HG03159 (cell line): ENCODE results near the gene WWOX.

Source experiments
- ATAC-seq: cut with Tn5 transposase; IDR thresholded peaks from one replicate; pipeline ENCODE4 v1.9.1; 2021; ENCODE audit warnings: mild to moderate bottlenecking, moderate library complexity; ENCODE audit not compliant: unreplicated experiment

Gene WWOX

GRCh38 chr16:78455861-78456260 is 356.4 kb downstream of the WWOX start:
- no peak for ATAC-seq

- ATAC-seq = no peak
Observed at GRCh38 chr16:78458588-78458987, 359.1 kb downstream of the WWOX start.

GRCh38 chr16:78460428-78460827 is 361.0 kb downstream of the WWOX start:
- ATAC-seq = no peak

DNA sequence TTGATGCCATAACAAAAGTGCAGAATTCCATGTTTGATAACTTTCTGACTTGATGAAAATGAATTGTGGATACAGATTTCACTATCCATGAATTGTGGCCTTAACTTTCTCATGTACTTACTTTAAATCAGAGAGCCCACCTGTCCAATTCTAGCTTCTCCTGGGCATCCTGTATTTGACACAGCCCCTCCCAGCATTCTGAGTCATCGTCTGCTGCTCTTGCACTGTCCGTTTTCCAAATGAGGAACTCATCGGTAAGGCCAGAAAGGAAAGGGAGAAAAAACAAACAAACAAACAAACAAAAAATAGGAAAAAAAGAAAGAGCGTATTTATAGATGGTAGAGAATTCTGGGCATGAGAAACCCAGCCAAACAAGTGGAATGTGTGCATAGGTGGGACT is 361.6 kb downstream of the WWOX start:
- no peak for ATAC-seq

DNA sequence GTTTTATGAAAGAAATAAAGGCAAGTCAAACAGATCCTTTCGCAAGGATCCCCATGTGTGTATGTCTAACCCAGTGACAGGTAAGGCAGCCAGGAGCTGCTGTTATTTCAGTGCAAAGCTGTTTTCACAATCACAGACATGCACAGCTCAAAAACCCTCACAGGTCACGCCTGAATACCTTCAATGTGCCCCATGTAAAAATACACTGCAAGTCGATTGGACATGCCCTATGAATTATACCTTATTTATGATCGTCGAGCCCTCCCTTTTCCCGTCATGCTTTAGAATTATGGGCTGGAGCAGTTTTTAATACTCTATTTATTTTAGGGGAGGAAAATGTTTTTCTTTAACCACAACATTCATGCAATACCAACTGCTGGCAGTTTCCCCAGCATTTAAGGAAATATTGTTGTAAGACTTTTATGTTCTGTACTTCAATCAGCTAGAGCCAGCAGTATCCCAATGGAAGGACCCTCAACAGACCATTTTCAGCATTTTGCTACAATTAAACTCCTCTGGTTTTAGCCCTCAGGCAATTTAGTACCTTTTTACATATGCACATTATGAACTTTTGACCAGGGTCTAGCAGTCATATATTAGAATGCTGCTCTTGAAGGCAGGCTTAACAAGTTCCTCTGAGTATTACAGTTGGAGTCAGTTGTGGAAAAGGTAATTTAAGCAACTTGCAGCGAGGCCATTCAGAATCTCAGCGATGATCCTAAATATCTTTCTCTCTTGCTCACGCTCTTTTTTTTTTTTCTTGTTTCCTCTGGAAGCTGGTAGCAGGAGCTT is 362.2 kb downstream of the WWOX start:
- ATAC-seq = no peak

GRCh38 chr16:78462288-78463208 is 363.1 kb downstream of the WWOX start:
- no peak for ATAC-seq

GRCh38 chr16:78463591-78463990 is 364.1 kb downstream of the WWOX start:
- no peak for ATAC-seq

DNA sequence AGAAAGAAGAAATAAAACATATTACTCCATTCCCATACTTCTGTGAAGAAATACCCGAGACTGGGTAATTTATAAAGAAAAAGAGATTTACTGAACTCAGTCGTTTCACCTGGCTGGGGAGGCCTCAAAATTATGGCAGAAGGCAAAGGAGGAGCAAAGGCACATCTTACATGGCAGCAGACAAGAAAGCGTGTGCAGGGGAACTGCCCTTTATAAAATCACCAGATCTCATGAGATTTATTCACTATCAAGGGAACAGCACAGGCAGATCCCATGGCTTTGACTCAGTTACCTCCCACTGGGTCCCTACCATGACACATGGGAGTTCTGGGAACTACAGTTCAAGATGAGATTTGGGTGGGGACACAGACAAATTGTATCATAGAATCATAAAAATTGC is 365.4 kb downstream of the WWOX start:
- no peak for ATAC-seq

GRCh38 chr16:78465730-78466129 is 366.3 kb downstream of the WWOX start:
- ATAC-seq = no peak

DNA sequence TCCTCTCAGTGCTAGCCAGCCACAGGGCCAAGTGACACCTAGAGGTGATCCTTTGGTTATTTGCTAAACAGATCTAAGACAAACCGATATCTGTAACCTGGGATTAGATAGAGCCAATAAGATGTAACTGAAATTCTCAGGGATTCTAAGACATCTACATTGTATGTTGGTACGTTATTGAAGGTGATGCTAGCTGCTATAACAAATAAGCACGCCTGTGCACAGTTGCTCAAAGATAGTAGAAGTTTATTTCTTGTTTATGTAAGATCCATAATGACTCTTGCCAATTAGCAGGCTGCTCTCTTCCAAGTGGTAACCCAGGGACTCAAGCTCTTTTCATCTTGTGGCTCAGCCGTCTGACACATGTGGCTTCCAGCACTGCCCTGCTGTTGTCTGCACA is 370.3 kb downstream of the WWOX start:
- no peak for ATAC-seq

- ATAC-seq = no peak
Observed at GRCh38 chr16:78473031-78473699, 373.7 kb downstream of the WWOX start.

DNA sequence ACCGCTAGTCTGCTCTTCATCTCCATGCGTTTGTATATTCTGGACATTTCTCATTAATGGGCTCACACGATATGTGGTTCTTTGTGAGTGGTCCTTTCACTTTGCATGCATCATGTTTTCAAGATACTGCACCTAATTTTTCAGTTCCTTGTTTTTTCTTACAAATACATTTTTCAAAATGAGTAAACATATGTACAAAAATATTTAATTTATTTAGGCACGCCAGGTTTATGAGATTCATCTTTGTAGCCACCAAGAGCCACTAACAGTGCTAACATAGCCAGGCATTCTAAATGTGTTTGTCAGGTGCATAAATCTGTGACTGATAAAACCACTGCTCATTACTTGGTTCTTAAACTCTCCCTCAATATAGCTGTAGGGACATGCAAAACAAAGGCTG is 375.3 kb downstream of the WWOX start:
- ATAC-seq = peak; percentile 81

- ATAC-seq = no peak
Observed at GRCh38 chr16:78476615-78477014, 377.2 kb downstream of the WWOX start.

- ATAC-seq = no peak
Observed at GRCh38 chr16:78478267-78478861, 378.9 kb downstream of the WWOX start.

DNA sequence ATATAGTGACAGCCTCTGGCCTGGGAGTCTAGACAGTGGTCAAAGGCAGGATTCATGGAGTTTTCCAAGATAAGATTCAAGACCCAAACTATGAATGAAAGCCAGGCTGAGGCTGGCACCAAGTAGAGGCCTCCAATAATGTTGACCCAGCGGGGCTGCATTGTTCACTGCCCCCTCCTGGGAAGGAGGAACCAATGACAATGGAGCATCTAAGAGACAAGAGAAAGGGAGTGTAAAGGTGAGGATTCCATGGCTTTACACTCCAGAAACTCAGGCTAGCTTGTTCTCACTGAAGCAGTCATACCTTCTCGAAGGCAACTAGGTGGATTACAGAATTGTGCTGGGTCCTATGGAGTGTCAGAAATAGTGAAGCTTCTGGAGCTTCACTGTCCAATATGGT is 380.3 kb downstream of the WWOX start:
- no peak for ATAC-seq

DNA sequence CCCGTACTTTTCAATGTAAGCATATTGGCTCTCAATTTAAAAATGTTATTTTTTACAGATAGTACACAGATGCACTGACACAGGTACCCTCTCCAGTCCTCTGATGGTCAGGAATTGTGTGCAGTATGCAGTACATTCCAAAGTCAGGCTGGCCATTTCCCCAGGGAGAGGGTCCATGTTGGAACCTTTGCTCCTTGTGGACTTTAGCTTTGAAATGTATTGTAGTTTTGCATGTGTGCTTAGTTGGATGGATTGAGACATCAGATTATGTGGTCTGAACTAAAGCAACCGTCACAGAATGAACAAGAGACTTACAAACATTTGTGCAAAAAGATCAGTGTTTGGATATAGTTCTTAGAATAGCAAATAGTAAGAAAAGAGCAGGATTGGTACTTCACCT is 381.1 kb downstream of the WWOX start:
- no peak for ATAC-seq

GRCh38 chr16:78483124-78483992 is 383.9 kb downstream of the WWOX start:
- ATAC-seq = no peak

DNA sequence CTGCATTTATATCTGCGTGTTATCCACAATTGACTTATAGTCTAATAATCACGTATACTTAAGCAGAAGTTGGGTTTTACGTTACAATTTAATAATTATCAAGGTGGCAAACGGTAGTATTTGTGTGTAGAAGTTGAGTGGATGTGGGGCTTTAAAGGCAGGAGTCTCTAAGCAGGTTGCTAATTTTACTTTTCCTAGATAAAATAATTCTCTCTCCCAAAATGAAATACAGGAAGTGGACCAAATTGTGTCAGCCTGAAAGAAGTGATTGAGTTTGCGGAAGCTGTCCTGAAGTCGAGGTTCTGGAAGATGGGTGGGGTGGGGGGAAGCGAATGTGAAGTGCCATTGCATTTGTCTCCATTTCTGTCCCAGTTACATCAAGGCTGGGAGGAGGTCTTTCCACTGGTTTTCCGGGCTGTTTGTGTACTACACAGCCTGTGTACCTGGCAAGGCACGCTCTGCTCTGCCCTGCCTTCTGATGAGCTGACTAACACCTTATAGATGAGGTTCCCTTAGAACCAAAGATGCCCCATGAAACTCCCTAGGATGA is 385.1 kb downstream of the WWOX start:
- no peak for ATAC-seq

GRCh38 chr16:78485188-78485916 is 385.9 kb downstream of the WWOX start:
- no peak for ATAC-seq
